ENCODE measurements around the gene EVPL. TPM values are rescaled to one million over a fixed set of nuclear protein-coding genes. Genes with fewer than 3 reads are reported as not detected.

The EVPL gene
- total and polyA plus RNA-seq, 4 donors, result 10.9 to 38.4 (median 35.0) TPM

GRCh38 chr17:76007131-76007849, 19.8 kb downstream of the EVPL start:
- Histone ChIP-seq H3K9me3 (ENCODE audit: control insufficient read depth in 4 of 4, insufficient read depth in 3 of 4, low read length in 3 of 4) (no peaks in the 10 kb centered on the region), H3K4me3 (no peak overlapping the region), H3K4me1 (ENCODE audit: control insufficient read depth in 5 of 5, insufficient read depth in 5 of 5, low read length in 5 of 5) (no peaks in the 10 kb centered on the region), H3K27ac (ENCODE audit: low read depth in 1 of 2, low read length in 1 of 2) (no peak overlapping the region), H3K36me3 (ENCODE audit: control insufficient read depth in 4 of 4, insufficient read depth in 4 of 4, low read length in 4 of 4) (peaks cover 0 to 16% (median 0%) of the 10 kb centered on the region in 4 donors), H3K27me3 (ENCODE audit: control insufficient read depth in 3 of 3, insufficient read depth in 3 of 3, low read length in 2 of 3) (no peaks in the 10 kb centered on the region), H3K9ac (ENCODE audit: insufficient read depth in 1 of 2, low read length in 2 of 2) (no peak overlapping the region)
- WGBS, 2 donors, result 94% methylated on average over 39 of the region's 39 CpGs
- DNase-seq (no peak), ATAC-seq (ENCODE audit: insufficient read depth, low FRiP score) (no peak)
- TF ChIP-seq, protein P1, sequence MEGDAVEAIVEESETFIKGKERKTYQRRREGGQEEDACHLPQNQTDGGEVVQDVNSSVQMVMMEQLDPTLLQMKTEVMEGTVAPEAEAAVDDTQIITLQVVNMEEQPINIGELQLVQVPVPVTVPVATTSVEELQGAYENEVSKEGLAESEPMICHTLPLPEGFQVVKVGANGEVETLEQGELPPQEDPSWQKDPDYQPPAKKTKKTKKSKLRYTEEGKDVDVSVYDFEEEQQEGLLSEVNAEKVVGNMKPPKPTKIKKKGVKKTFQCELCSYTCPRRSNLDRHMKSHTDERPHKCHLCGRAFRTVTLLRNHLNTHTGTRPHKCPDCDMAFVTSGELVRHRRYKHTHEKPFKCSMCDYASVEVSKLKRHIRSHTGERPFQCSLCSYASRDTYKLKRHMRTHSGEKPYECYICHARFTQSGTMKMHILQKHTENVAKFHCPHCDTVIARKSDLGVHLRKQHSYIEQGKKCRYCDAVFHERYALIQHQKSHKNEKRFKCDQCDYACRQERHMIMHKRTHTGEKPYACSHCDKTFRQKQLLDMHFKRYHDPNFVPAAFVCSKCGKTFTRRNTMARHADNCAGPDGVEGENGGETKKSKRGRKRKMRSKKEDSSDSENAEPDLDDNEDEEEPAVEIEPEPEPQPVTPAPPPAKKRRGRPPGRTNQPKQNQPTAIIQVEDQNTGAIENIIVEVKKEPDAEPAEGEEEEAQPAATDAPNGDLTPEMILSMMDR (IDR thresholded peaks at IDR 0.05; ENCODE audit: control extremely low read depth, extremely low read depth), result no peak

DNA sequence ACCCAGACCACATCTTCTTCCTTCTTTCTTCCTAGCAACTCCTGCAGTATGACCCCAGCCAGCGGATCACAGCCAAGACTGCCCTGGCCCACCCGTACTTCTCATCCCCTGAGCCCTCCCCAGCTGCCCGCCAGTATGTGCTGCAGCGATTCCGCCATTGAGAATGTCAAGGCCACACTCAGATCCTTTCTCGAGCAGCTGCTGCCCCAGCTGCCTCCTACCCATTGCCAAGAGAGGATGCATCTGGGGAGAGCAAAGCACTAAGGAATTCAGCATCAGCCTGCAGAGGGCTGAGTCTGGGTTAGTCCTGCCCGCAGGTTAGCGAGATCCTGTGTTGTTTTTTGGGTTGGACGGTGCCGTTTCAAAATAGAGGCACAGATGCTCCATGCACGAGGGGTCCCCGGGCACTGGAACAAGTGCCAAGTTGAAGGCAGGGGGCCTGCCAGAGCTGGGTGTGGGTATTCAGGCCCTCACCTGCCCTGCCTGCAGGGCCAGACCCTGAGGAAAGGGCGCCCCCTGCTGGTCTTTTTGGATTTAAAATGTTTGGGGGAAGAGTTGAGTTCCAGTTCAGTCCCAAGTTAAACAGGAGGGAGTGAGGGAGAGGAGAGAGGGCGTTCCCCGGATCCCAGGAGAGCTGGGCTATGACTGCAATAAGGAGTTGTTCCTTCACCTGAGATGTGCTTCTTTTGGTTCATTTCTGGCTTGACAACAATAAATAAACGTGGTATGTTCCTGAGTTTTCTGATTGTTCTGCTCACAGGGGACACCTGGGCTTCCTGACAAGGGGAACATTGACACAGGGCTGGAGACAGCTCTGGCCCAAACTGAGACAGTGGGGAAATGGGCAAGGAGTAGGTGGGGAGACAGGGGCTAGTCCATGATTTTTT, 21.6 kb downstream of the EVPL start:
- ATAC-seq (ENCODE audit: insufficient read depth, low FRiP score) (peak; percentile 8), DNase-seq (peak; percentile 72 to 81 (median 77))
- Histone ChIP-seq H3K36me3 (ENCODE audit: control insufficient read depth in 4 of 4, insufficient read depth in 4 of 4, low read length in 4 of 4) (peaks cover 0 to 18% (median 1%) of the 10 kb centered on the region in 4 donors), H3K9me3 (ENCODE audit: control insufficient read depth in 4 of 4, insufficient read depth in 3 of 4, low read length in 3 of 4) (no peaks in the 10 kb centered on the region), H3K27me3 (ENCODE audit: control insufficient read depth in 3 of 3, insufficient read depth in 3 of 3, low read length in 2 of 3) (no peaks in the 10 kb centered on the region), H3K4me3 (no peak overlapping the region), H3K27ac (ENCODE audit: low read depth in 1 of 2, low read length in 1 of 2) (peak overlapping the region in 1 of 2 donors; percentile 0), H3K4me1 (ENCODE audit: control insufficient read depth in 5 of 5, insufficient read depth in 5 of 5, low read length in 5 of 5) (no peaks in the 10 kb centered on the region), H3K9ac (ENCODE audit: insufficient read depth in 1 of 2, low read length in 2 of 2) (no peak overlapping the region)
- TF ChIP-seq, protein P1 (IDR thresholded peaks at IDR 0.05; ENCODE audit: control extremely low read depth, extremely low read depth), result peak; percentile 61
- 54 to 61% methylated on average over 16 of the region's 16 CpGs for WGBS, 2 donors

DNA sequence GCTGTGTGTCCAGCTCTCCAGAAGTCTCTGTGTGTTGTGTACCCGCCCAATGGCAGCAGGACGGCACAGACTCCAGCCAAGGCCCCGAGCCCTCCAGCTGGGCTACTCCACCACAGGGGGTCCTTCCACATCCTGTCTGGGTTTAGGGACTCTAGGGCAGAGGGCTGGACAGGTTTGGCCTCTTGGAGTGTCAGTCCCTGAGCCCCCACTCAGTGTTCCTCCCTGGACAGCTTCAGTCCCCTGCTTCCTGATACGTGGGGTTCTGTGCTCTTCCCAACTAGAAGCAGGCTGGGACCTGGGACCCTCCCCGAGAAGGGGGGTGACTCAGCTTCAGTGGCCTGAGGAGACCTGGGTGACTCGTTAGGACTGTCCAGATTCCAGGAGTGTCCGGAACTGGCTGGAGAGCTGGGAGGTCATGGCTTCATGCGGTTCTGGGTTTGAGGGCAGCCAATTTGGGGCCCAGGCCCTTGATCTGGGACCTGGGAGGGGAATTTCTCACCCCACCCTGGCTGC, 22.3 kb downstream of the EVPL start:
- no peaks in the 10 kb centered on the region for H3K9me3 ChIP-seq (ENCODE audit: control insufficient read depth in 4 of 4, insufficient read depth in 3 of 4, low read length in 3 of 4)
- WGBS, 2 donors, result 84 to 89% methylated on average over 8 of the region's 8 CpGs
- no peaks in the 10 kb centered on the region for H3K27me3 ChIP-seq (ENCODE audit: control insufficient read depth in 3 of 3, insufficient read depth in 3 of 3, low read length in 2 of 3)
- ATAC-seq (ENCODE audit: insufficient read depth, low FRiP score) (no peak), DNase-seq (no peak)
- TF ChIP-seq, protein P1 (IDR thresholded peaks at IDR 0.05; ENCODE audit: control extremely low read depth, extremely low read depth), result no peak
- H3K9ac ChIP-seq (ENCODE audit: insufficient read depth in 1 of 2, low read length in 2 of 2), result no peak overlapping the region
- H3K27ac ChIP-seq (ENCODE audit: low read depth in 1 of 2, low read length in 1 of 2), result peak overlapping the region in 1 of 2 donors; percentile 15
- H3K4me1 ChIP-seq (ENCODE audit: control insufficient read depth in 5 of 5, insufficient read depth in 5 of 5, low read length in 5 of 5), result peaks cover 0 to 3% (median 0%) of the 10 kb centered on the region in 5 donors
- H3K36me3 ChIP-seq (ENCODE audit: control insufficient read depth in 4 of 4, insufficient read depth in 4 of 4, low read length in 4 of 4), result peaks cover 0 to 22% (median 1%) of the 10 kb centered on the region in 4 donors
- H3K4me3 ChIP-seq, result no peak overlapping the region

Measured in lung (tissue), 12 donors.